ENCODE measurements around the gene FRMD7. TPM values are rescaled to one million over a fixed set of nuclear protein-coding genes. Genes with fewer than 3 reads are reported as not detected.

The FRMD7 gene
- total RNA-seq, 1 experiment from 2014 or later, result not detected

- TF ChIP-seq ARID4B (CRISPR knock-in tag; IDR thresholded peaks at IDR 0.05; ENCODE audit: borderline replicate concordance) (no peak), OVOL2 (CRISPR knock-in tag; IDR thresholded peaks at IDR 0.05; ENCODE audit: borderline replicate concordance) (no peak)
Measured at GRCh38 chrX:132114607-132115006, 13.2 kb downstream of the FRMD7 start (continued).

GRCh38 chrX:132107291-132107690, 20.5 kb downstream of the FRMD7 start:
- Mint-ChIP-seq H3K27ac (no peak overlapping the region), H3K4me1 (peaks cover 4% of the 10 kb centered on the region; the same call in 1 of the 2 replicates), H3K4me3 (no peak overlapping the region), H3K9me3 (peaks cover 4% of the 10 kb centered on the region; the same call in 1 of the 2 replicates), H3K27me3 (ENCODE audit: low read depth) (peaks cover 4% of the 10 kb centered on the region; the same call in 1 of the 2 replicates), H3K36me3 (no peaks in the 10 kb centered on the region)
- ATAC-seq (no peak), DNase-seq (ENCODE audit: low spot score) (no peak)
- TF ChIP-seq IRF1 (CRISPR knock-in tag; IDR thresholded peaks at IDR 0.05) (no peak), SMAD3 (CRISPR knock-in tag; IDR thresholded peaks at IDR 0.05; ENCODE audit: borderline replicate concordance) (no peak), ATF1 (CRISPR knock-in tag; IDR thresholded peaks at IDR 0.05) (no peak), GRHL2 (CRISPR knock-in tag; IDR thresholded peaks at IDR 0.05; ENCODE audit: insufficient replicate concordance, severe bottlenecking) (no peak), ZNF512 (CRISPR knock-in tag; IDR thresholded peaks at IDR 0.05; ENCODE audit: borderline replicate concordance) (no peak), FOXP1 (CRISPR knock-in tag; IDR thresholded peaks at IDR 0.05; ENCODE audit: borderline replicate concordance) (no peak), USF1 (CRISPR knock-in tag; IDR thresholded peaks at IDR 0.05) (no peak), GABPB1 (CRISPR knock-in tag; IDR thresholded peaks at IDR 0.05) (no peak)
- ChIA-PET POLR2A (no interaction called here), CTCF (interaction anchor here (0.7 kb wide), 1 partner anchor 122 kb away, joined by 3 read pairs; no protein-coding TSS in a partner anchor)

- H3K4me3 Mint-ChIP-seq, result no peak overlapping the region
- H3K27me3 Mint-ChIP-seq (ENCODE audit: low read depth), result peaks cover 2% of the 10 kb centered on the region; the same call in 1 of the 2 replicates
- TF ChIP-seq OVOL2 (CRISPR knock-in tag; IDR thresholded peaks at IDR 0.05; ENCODE audit: borderline replicate concordance) (no peak), FOXP4 (CRISPR knock-in tag; IDR thresholded peaks at IDR 0.05) (no peak), ZBTB21 (CRISPR knock-in tag; IDR thresholded peaks at IDR 0.05; ENCODE audit: borderline replicate concordance) (no peak), MYBL2 (CRISPR knock-in tag; IDR thresholded peaks at IDR 0.05) (no peak), ZNF317 (CRISPR knock-in tag; IDR thresholded peaks at IDR 0.05; ENCODE audit: borderline replicate concordance, low read depth) (no peak), ZNF423 (CRISPR knock-in tag; IDR thresholded peaks at IDR 0.05) (no peak), SP1 (CRISPR knock-in tag; conservative IDR thresholded peaks at IDR 0.05) (no peak), ZNF219 (CRISPR knock-in tag; IDR thresholded peaks at IDR 0.05; ENCODE audit: borderline replicate concordance) (no peak), E2F1 (CRISPR knock-in tag; IDR thresholded peaks at IDR 0.05) (no peak), PRRX2 (CRISPR knock-in tag; IDR thresholded peaks at IDR 0.05) (no peak), ZMAT4 (CRISPR knock-in tag; IDR thresholded peaks at IDR 0.05) (no peak), NFYB (CRISPR knock-in tag; conservative IDR thresholded peaks at IDR 0.05; ENCODE audit: low read depth) (no peak)
- H3K4me1 Mint-ChIP-seq, result no peaks in the 10 kb centered on the region
- H3K27ac Mint-ChIP-seq, result no peak overlapping the region
- no peaks in the 10 kb centered on the region for H3K9me3 Mint-ChIP-seq
- no peak for DNase-seq (ENCODE audit: low spot score)
- ChIA-PET CTCF (interaction anchor here (0.6 to 0.7 kb wide), 2 partner anchors 10 to 11 kb away, joined by 3 read pairs; no protein-coding TSS in a partner anchor), POLR2A (no interaction called here)
- no peaks in the 10 kb centered on the region for H3K36me3 Mint-ChIP-seq
- no peak for ATAC-seq
Measured at GRCh38 chrX:132101799-132102198, 26.0 kb downstream of the FRMD7 start.

Data from WTC11 (cell line).